Glomerular endothelial cell (primary cell): ENCODE data around the gene TTC29. TPM values are rescaled to one million over a fixed set of nuclear protein-coding genes. Genes with fewer than 3 reads are reported as not detected.
"Not testable (repeated sequence)": the region's sequence is repeated elsewhere in the genome, so short reads cannot be mapped to it uniquely, and the experiment has no call there.

ENCODE experiments used
- DNase-seq: peaks from one replicate; pipeline ENCODE4 v3.0.0-alpha.2; 2011; ENCODE audit warnings: low read depth, low spot score; ENCODE audit errors: extremely low read depth
- total RNA-seq: library from RNA; depleted of rRNA; stranded (reverse); fragments of >200 nt; gene quantifications from 2 replicates; pipeline ENCODE4 v1.2.3, GENCODE V29; 2015

Gene TTC29
- total RNA-seq, 1 donor from 2014 or later, result 3.9 TPM

- no peak for DNase-seq
Observed at GRCh38 chr4:146857298-146857697, 88.4 kb downstream of the TTC29 start.

GRCh38 chr4:146855761-146856160 lies 89.9 kb downstream of the TTC29 start:
- DNase-seq, result no peak

GRCh38 chr4:146852360-146852759 lies 93.3 kb downstream of the TTC29 start:
- DNase-seq, result no peak

GRCh38 chr4:146847345-146847744 lies 98.3 kb downstream of the TTC29 start:
- DNase-seq, result no peak

- DNase-seq, result no peak
Observed at GRCh38 chr4:146846882-146847281, 98.8 kb downstream of the TTC29 start.

- DNase-seq, result no peak
Observed at GRCh38 chr4:146844761-146845160, 100.9 kb downstream of the TTC29 start.

- no peak for DNase-seq
Observed at GRCh38 chr4:146842876-146843275, 102.8 kb downstream of the TTC29 start.

GRCh38 chr4:146840731-146841130 lies 104.9 kb downstream of the TTC29 start:
- DNase-seq, result no peak

- no peak for DNase-seq
Observed at GRCh38 chr4:146835096-146835495, 110.6 kb downstream of the TTC29 start.

GRCh38 chr4:146834263-146835034 lies 111.2 kb downstream of the TTC29 start:
- DNase-seq, result no peak

GRCh38 chr4:146833530-146833929 lies 112.1 kb downstream of the TTC29 start:
- DNase-seq, result no peak

- not testable (repeated sequence) for DNase-seq
Observed at GRCh38 chr4:146822980-146823379, 122.7 kb downstream of the TTC29 start.

GRCh38 chr4:146814750-146815149 lies 130.9 kb downstream of the TTC29 start:
- no peak for DNase-seq

GRCh38 chr4:146795711-146796110 lies 150.0 kb downstream of the TTC29 start:
- DNase-seq, result no peak

- no peak for DNase-seq
Observed at GRCh38 chr4:146793727-146794126, 151.9 kb downstream of the TTC29 start.

GRCh38 chr4:146791439-146791838 lies 154.2 kb downstream of the TTC29 start:
- DNase-seq, result no peak

- no peak for DNase-seq
Observed at GRCh38 chr4:146790515-146790914, 155.1 kb downstream of the TTC29 start.

GRCh38 chr4:146787731-146788130 lies 157.9 kb downstream of the TTC29 start:
- DNase-seq, result no peak

GRCh38 chr4:146776691-146777090 lies 169.0 kb downstream of the TTC29 start:
- no peak for DNase-seq

GRCh38 chr4:146763560-146763959 lies 182.1 kb downstream of the TTC29 start:
- no peak for DNase-seq

GRCh38 chr4:146762016-146762415 lies 183.6 kb downstream of the TTC29 start:
- no peak for DNase-seq

- DNase-seq, result no peak
Observed at GRCh38 chr4:146742416-146742815, 203.2 kb downstream of the TTC29 start.

GRCh38 chr4:146739182-146739581 lies 206.5 kb downstream of the TTC29 start:
- no peak for DNase-seq
